Measurements from ENCODE around the gene FAM20B. TPM values are rescaled to one million over a fixed set of nuclear protein-coding genes. Genes with fewer than 3 reads are reported as not detected.
"Not testable (repeated sequence)": the region's sequence is repeated elsewhere in the genome, so short reads cannot be mapped to it uniquely, and the experiment has no call there.

Gene FAM20B
- total RNA-seq, 1 donor from 2014 or later: 31.6 TPM

- H3K4me3 Mint-ChIP-seq (ENCODE audit: unreplicated experiment): no peak overlapping the region
- peaks cover 48% of the 10 kb centered on the region for H3K4me1 Mint-ChIP-seq (ENCODE audit: unreplicated experiment)
- H3K9me3 Mint-ChIP-seq (ENCODE audit: unreplicated experiment): no peaks in the 10 kb centered on the region
- H3K36me3 Mint-ChIP-seq (ENCODE audit: unreplicated experiment): no peaks in the 10 kb centered on the region
- H3K27ac Mint-ChIP-seq (ENCODE audit: unreplicated experiment): no peak overlapping the region
- TF ChIP-seq CTCF (IDR thresholded peaks at IDR 0.05): no peak
- no peaks in the 10 kb centered on the region for H3K27me3 Mint-ChIP-seq (ENCODE audit: unreplicated experiment)
- no peak for DNase-seq (ENCODE audit: extremely low spot score, unreplicated experiment)
Measured at GRCh38 chr1:179036844-179037465, 11.3 kb downstream of the FAM20B start.

- Mint-ChIP-seq H3K4me3 (ENCODE audit: unreplicated experiment) (no peak overlapping the region), H3K36me3 (ENCODE audit: unreplicated experiment) (no peaks in the 10 kb centered on the region), H3K27me3 (ENCODE audit: unreplicated experiment) (no peaks in the 10 kb centered on the region), H3K4me1 (ENCODE audit: unreplicated experiment) (peaks cover 37% of the 10 kb centered on the region), H3K9me3 (ENCODE audit: unreplicated experiment) (no peaks in the 10 kb centered on the region), H3K27ac (ENCODE audit: unreplicated experiment) (no peak overlapping the region)
- TF ChIP-seq CTCF (IDR thresholded peaks at IDR 0.05): no peak
- no peak for DNase-seq (ENCODE audit: extremely low spot score, unreplicated experiment)
Measured at GRCh38 chr1:179038528-179039281, 13.0 kb downstream of the FAM20B start.

GRCh38 chr1:179039502-179040174, 13.9 kb downstream of the FAM20B start:
- H3K27ac Mint-ChIP-seq (ENCODE audit: unreplicated experiment); H3K4me3 Mint-ChIP-seq (ENCODE audit: unreplicated experiment); H3K27me3 Mint-ChIP-seq (ENCODE audit: unreplicated experiment); H3K9me3 Mint-ChIP-seq (ENCODE audit: unreplicated experiment); H3K36me3 Mint-ChIP-seq (ENCODE audit: unreplicated experiment); DNase-seq (ENCODE audit: extremely low spot score, unreplicated experiment): not testable (repeated sequence)
- peaks cover 29% of the 10 kb centered on the region for H3K4me1 Mint-ChIP-seq (ENCODE audit: unreplicated experiment)

GRCh38 chr1:179040175-179040551, 14.5 kb downstream of the FAM20B start:
- H3K27ac Mint-ChIP-seq (ENCODE audit: unreplicated experiment); H3K9me3 Mint-ChIP-seq (ENCODE audit: unreplicated experiment); H3K4me3 Mint-ChIP-seq (ENCODE audit: unreplicated experiment); DNase-seq (ENCODE audit: extremely low spot score, unreplicated experiment); H3K36me3 Mint-ChIP-seq (ENCODE audit: unreplicated experiment); H3K27me3 Mint-ChIP-seq (ENCODE audit: unreplicated experiment): not testable (repeated sequence)
- H3K4me1 Mint-ChIP-seq (ENCODE audit: unreplicated experiment): peaks cover 25% of the 10 kb centered on the region

GRCh38 chr1:179042087-179042486, 16.4 kb downstream of the FAM20B start:
- Mint-ChIP-seq H3K36me3 (ENCODE audit: unreplicated experiment) (peaks cover 3% of the 10 kb centered on the region), H3K27me3 (ENCODE audit: unreplicated experiment) (no peaks in the 10 kb centered on the region), H3K27ac (ENCODE audit: unreplicated experiment) (no peak overlapping the region), H3K9me3 (ENCODE audit: unreplicated experiment) (no peaks in the 10 kb centered on the region), H3K4me3 (ENCODE audit: unreplicated experiment) (no peak overlapping the region), H3K4me1 (ENCODE audit: unreplicated experiment) (peaks cover 16% of the 10 kb centered on the region)
- no peak for TF ChIP-seq CTCF (IDR thresholded peaks at IDR 0.05)
- DNase-seq (ENCODE audit: extremely low spot score, unreplicated experiment): no peak

- TF ChIP-seq CTCF (IDR thresholded peaks at IDR 0.05): no peak
- DNase-seq (ENCODE audit: extremely low spot score, unreplicated experiment): no peak
- peaks cover 13% of the 10 kb centered on the region for H3K4me1 Mint-ChIP-seq (ENCODE audit: unreplicated experiment)
- no peaks in the 10 kb centered on the region for H3K9me3 Mint-ChIP-seq (ENCODE audit: unreplicated experiment)
- H3K27me3 Mint-ChIP-seq (ENCODE audit: unreplicated experiment): no peaks in the 10 kb centered on the region
- peaks cover 3% of the 10 kb centered on the region for H3K36me3 Mint-ChIP-seq (ENCODE audit: unreplicated experiment)
- no peak overlapping the region for H3K4me3 Mint-ChIP-seq (ENCODE audit: unreplicated experiment)
- H3K27ac Mint-ChIP-seq (ENCODE audit: unreplicated experiment): no peak overlapping the region
Measured at GRCh38 chr1:179042700-179043099, 17.0 kb downstream of the FAM20B start.
